Measurements from ENCODE around the gene KIF2C.
A peak's percentile ranks its signal among the peaks of the same experiment; 100 is the strongest.
"Not testable (repeated sequence)": the region's sequence is repeated elsewhere in the genome, so short reads cannot be mapped to it uniquely, and the experiment has no call there.

The KIF2C gene

DNA sequence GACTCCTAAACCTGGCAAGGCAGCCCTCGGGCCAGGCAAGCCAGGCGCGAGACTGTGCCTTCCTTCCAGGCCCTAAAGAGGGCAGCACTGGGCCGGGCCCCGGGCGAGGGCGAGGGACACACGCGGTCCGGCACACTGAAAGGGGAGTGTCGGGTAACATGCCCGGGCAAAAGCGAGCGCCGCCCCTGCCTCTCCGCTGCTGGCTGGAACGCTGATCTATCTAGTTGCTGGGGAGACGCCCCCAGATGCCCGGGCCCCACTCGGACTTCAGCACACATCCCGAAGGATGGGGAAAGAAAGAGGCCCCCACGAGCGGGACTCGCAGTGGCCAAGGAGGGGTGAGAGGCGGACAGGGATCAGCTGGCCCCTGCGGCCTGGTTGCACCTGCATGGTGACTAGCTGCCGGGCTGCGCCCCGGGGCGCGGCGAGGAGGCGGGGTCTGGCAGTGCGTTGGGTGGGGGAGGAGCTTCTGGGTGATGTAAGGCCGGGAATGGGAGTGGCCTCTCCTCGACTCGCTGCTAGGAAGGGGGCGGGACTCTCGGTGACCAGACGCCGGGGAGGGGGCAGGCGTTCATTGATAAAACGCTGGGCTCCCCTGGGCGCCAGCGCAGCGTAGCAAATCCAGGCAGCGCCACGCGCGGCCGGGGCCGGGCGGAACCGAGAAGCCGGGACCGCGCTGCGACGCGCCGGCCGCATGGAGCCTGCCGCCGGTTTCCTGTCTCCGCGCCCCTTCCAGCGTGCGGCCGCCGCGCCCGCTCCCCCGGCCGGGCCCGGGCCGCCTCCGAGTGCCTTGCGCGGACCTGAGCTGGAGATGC, 60.3 kb downstream of the KIF2C start, which contains the start of gene PLK3:
Gene PLK3, plus strand, starts transcription at position 608 of the 815 bp plus-strand sequence. Its CDS starts 87 bp downstream, at position 695.
- peak; percentile 96 for DNase-seq

DNA sequence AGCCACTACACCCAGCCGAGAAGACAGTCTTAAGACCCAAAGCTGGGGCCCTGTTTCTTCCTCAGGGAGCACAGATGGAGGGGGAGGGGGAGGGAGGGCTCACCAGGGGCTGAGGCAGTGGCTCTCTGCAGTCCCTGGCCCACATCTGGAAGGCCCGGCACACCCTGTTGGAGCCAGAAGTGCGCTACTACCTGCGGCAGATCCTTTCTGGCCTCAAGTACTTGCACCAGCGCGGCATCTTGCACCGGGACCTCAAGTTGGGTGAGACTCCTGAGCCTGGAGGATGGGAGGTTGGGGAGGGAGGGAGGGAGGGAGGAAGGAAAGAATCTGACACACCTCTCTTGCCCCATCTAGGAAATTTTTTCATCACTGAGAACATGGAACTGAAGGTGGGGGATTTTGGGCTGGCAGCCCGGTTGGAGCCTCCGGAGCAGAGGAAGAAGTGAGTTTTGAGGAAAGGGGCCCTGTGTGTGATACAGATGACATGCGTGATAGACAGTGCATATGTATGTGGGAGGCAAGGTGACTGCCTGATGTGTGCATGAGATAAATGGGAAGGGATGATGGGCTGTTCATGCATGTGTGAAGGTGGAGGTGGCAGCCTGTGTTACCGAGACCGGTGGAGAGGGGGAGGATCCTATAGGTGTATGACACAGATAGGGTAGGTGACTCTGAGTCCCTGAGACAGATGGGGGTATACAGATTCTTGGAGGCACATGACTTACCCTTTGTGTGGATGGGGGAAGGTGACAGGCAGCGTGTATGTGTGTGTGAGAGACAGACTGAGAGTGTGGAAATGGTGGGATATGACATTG, 62.1 kb downstream of the KIF2C start:
- DNase-seq: no peak

DNA sequence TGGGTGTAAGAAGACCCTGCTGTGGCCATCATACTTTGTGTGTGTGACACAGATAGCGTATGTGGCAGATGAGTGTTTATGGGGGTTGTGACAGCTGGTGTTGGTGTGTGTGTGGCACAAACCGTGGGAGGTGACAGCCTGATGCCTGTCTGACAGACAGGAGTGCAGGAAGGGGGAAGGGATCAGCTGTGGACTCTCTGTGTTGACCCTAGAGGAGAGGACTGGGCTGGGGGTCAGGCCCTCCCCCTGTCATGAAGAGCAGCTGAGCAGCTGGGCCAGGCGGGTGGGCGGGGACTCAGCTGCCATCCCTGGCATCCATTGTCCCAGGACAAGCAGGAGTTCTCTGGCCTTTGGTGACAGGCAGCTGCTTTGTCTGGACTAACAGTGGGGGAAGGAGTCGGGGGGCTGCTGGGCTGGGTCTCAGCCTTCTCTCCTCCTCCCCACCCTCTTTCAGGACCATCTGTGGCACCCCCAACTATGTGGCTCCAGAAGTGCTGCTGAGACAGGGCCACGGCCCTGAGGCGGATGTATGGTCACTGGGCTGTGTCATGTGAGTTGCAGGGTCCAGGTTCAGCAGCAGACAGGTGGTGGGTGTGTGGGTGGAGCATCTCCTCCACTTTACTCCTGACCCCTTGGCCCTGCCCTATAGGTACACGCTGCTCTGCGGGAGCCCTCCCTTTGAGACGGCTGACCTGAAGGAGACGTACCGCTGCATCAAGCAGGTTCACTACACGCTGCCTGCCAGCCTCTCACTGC, 62.8 kb downstream of the KIF2C start:
- DNase-seq: no peak

DNA sequence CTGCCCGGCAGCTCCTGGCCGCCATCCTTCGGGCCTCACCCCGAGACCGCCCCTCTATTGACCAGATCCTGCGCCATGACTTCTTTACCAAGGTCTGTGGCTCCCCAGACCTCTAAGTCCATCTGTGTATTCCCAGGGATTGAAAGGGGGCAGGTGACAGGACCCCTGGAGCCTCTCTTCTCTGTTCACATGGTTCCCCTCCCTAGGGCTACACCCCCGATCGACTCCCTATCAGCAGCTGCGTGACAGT, 63.4 kb downstream of the KIF2C start:
- DNase-seq: no peak

DNA sequence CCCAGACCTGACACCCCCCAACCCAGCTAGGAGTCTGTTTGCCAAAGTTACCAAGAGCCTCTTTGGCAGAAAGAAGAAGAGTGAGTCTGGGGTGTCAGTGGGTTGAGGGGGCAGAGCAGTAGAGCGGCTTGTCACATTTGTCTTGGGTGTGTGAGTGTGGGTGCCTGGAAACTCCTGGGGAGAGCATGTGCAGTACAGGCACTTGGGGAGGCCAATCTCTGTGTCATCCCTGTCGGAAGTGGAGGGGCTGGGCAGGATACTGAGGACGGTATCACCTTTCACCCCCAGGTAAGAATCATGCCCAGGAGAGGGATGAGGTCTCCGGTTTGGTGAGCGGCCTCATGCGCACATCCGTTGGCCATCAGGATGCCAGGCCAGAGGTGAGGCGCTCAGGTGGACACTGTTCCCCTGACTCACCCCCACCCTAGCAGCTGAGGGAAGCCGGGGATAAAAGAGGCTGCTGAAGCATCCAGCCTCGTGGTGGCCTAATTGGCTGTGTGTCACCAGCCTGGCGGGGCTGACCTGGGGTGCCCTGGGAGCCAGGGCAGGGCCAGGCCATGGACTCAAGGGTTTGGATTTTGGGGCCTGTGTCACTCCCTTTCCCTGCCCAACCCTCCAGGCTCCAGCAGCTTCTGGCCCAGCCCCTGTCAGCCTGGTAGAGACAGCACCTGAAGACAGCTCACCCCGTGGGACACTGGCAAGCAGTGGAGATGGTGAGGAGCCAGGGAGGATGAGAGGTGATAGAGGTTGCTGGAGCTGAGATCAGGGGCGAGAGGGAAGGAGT, 63.9 kb downstream of the KIF2C start:
- DNase-seq: no peak

DNA sequence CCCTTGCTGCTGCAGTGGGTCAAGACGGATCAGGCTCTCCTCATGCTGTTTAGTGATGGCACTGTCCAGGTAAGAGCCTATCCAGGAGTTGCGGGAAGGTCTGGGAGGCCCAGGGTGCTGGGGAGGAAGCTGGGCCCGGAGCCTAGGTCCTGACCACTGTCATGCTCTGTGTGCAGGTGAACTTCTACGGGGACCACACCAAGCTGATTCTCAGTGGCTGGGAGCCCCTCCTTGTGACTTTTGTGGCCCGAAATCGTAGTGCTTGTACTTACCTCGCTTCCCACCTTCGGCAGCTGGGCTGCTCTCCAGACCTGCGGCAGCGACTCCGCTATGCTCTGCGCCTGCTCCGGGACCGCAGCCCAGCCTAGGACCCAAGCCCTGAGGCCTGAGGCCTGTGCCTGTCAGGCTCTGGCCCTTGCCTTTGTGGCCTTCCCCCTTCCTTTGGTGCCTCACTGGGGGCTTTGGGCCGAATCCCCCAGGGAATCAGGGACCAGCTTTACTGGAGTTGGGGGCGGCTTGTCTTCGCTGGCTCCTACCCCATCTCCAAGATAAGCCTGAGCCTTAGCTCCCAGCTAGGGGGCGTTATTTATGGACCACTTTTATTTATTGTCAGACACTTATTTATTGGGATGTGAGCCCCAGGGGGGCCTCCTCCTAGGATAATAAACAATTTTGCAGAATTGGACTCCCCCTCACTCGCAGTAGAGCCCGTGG, 65.8 kb downstream of the KIF2C start:
- DNase-seq: no peak

DNA sequence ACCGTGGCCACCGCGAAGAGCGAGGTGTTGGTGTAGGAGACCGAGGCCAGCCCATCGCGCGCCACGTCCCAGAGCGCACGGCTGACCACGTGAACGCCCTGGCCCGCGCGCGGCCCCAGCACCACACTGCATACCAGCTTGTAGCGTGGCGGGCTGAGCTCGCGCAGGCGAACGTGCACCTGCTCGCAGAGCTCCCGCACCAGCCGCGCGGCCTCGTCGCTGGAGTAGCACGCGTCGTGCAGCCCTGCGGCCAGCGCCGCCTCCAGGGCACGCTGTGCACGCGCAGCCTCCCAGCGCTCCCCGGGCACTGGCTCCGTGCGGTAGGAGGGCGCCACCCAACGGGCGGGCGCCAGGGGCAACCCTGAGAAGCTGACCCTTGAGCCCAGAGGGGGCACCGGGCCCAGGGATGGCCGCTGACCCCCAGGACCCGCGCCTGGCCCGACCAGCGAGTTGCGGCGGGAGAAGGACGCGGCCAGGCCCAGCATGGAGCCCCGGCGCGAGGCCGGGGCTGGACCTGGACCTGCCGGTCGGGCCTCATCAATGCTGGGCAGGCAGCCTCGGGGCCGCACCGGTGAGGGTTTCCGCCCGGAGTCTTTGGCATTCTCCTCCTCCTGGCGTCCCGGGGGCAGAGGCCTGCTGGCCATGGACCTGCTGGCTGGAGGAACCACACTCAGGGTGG, 66.5 kb downstream of the KIF2C start:
- no peak for DNase-seq

DNA sequence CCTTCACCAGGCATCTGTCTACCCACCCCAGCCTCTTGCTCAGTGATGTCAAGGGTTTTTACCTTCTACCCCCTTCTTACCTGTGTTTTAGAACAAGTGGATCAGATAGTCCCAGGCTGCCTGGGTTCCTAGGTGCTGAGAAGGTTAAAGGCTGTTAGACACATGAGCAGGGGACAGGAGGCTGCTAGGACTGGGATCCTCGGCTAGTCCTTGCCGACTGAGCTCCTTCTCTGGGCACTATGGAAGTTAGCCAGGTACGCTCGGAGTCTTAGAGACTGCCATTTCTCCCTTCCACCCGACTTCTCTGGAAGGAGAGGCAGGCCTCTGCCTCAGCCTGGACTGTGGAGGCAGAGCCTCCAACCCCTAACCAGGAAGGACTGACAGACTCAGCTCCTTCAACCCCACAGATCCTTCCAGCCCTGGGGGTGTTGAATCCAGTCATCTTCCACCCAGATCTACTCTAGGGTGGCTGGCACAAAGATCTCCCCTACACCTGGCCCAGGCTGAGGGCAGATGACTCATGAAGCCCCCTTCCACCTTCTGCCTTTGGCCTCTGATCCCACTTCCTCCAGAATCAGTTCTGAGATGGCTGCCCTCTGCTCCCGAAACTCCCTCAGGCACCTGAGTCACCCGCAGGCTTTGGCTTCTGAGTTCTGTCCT, 67.2 kb downstream of the KIF2C start, which contains the start of gene DYNLT4:
Gene DYNLT4, minus strand, starts transcription at position 648 of the 660 bp plus-strand sequence. CDS start 683 bp downstream, outside the sequence.
- DNase-seq: no peak

DNA sequence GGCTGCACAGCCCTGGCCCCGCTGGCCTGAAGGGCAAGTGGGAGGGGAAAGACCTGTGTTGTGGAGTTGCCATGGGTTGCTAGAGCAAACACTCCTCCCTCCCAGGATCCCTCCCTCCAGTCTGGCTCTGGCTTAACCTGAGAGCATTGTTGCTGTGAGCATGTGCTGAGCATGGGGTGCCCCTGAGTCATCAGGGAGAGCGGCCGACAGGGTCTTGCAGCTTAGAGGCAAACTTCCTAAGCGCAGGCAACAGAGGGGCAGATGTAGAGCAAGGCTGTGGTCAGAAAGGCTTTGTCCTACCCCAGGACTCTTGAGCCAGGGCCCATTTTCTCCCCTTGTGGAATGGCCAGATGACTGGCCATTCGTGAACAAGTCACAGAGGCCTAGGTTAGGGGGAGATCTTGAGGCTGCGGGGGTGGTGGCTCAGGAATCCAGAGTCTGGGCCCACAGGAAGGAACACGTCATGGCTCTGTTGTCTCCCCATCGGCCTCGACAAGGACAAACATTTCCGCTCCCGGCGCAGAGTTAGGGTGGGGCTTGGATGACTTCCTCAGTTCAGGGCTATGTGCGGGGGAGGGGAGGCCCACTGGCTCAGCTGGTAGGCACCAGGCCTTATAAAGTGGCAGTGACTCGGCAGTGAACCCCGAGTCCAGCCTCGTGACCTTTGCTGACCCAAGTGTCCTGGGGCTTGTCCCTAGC, 67.9 kb downstream of the KIF2C start:
- no peak for DNase-seq

DNA sequence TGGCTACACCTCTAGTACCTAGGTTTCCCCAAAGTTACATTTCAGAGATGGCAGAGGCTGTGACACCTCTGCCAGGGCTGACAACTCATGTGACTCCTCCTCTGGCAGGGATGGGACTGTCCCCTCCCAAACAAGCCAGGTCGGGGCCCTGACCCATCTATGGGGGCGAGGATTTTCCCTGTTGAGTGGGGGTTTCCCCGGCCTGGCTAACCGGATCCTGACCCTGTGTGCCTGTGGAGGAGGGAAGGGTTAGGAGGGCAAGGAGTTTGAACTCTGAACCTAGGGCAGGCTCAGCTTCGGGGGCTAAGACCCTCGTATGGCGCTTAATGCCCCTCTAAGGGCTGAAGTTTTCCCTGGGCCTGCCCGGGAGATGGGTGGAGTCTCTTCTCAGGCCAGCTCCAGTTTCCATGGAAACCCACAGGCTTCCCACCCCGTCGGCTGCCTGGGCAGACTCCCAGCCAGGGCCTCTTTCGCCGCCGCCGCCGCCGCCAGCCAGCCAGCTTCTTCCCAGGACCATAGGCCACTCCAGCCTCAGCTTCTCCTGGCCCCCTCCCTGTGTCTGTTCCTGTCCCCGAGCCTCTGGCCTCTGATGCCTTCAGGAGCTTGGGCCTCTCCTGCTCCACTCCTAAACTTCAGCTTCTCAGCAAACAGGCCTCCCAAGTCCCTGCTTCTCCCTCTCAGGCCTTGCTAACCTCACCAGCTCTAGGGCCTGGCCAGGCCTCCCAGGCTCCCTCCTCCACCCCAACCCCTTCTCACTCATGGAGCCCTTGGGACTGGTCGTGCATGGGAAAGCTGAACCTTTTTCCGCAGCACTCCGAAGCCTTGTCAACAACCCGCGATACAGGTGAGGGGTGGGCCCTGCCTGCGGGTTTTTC, 68.7 kb downstream of the KIF2C start, which contains the start of gene BTBD19:
Gene BTBD19, plus strand, starts transcription at position 461 of the 875 bp plus-strand sequence. Its CDS starts 298 bp downstream, at position 759.
- DNase-seq: no peak

DNA sequence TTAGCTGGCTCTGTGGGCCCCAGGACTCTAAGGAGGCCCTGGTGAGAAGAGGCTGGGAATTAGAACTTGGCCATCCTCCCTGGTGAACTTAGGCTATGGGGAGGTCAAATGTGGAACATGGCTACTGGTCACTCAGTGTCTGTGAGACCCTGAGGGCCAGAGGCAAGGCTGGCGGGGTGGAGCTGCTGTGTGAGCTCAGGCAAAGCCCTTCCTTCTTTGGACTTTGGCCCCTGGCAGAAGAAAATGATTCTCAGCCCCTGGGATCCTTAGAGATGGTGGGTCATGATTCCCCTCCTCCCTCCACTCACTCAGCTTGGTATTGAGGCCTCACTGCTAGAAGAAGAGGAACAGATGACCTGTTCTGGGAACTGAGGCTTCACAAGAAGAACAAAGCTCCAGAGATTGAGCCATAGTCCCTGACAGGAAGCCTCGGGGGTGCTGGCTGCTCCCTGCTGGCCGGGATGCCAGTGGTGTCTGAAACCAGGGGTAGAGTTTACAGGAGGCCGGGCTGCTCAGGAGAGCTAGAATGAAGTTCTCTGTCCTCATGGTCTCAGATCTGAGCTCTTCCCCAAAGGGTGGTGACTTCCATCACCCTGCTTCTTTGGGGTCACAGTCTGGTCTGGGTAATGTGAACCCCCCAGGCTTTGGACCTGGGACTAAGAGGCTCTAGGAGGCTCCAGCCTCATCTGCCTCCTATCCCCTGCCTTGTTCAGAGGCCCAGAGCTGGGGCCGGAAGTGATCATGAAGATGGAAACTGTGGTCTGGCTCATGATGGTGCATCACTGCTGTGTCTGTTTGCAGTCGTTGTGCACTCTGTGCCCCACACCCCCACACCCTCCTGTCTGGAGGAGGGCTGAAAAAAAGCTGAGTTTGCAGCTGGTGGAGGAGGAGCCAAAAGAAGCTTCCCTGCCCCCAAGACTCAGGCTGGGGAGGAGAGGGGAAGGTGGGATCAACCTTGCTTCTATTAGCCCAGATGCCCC, 69.6 kb downstream of the KIF2C start:
- no peak for DNase-seq

DNA sequence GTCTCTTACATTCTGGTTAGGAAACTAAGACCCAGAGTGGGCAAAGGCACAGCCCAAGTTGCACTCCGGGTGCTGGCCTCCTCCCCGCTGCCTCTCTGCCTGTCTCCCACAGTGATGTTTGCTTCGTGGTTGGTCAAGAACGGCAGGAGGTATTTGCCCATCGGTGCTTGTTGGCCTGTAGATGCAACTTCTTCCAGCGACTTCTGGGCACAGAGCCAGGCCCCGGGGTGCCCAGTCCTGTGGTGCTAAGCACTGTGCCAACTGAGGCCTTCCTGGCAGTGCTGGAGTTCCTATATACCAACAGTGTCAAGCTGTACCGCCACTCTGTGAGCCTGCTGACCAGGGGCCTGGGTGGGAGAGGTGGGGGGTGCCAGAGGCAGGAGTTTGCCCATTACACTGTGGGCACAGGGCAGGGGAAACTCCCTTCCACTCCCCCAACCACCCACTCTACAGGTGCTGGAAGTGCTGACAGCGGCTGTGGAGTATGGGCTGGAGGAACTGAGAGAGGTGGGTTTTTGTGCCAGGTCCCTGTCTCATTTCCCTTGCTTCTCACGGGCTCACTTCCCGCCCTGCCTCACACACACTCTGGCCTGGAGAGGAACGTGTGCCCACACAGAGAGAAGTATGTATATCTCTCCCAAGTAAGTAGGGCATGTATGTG, 70.6 kb downstream of the KIF2C start:
- DNase-seq: peak; percentile 43

DNA sequence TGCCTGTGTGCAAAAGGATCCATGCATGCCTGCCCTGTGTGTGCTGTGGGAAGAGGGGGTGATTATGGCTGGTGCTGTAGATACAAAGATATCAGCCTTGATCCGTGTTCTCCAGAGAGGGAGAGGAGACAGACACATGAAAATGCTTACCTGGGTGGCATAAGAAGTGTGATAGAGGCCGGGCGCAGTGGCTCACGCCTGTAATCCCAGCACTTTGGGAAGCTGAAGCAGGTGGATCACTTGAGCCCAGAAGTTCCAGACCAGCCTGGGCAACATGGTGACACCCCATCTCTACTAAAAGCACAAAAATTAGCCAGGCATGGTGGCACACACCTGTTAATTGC, 71.1 kb downstream of the KIF2C start:
- not testable (repeated sequence) for DNase-seq

DNA sequence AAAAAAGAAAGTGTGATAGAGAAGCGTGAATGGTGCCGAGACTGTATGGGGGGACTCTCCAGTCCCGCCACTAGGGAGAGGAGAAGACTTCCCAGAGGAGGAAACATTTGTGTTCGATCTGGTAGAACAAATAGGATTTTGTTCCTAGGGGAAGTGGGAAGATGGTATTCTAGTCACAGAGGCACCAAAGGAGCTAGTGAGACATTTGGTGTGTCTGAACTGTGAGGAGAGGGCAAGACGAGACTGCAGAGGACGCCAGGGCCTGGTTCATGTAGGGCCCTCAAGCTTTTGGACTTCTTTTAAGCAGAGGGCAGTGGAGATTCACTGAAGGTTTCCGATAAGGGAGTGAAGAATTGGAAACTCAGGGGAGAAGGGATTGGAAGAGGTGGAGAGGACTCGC, 71.6 kb downstream of the KIF2C start:
- DNase-seq: no peak

DNA sequence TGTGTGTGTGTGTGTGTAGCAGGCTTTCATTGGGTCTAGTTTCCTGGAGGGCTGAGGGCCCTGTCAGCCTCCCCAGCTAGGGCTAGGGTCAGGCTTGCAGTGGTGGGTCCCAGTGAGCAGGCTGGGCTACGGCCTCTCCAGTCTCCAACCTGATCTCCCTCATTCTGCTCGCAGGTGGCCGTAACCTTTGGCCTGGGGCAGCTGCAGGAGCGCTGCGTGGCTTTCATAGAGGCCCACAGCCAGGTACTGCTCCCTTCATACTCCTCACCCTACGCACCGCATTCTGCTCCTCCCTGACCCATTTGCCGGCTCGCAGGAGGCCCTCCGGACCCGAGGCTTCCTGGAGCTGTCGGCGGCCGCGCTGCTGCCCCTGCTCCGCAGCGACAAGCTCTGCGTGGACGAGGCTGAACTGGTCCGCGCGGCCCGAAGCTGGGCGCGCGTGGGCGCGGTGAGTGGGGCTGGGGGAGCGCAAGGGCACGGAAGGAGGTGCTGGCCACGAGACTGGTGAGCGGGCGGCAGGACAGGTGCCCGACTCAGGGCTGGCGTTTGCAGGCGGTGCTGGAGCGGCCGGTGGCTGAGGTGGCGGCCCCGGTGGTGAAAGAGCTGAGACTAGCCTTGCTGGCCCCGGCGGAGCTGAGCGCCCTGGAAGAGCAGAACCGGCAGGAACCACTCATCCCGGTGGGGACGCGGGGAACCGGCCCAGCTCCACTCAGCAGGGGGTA, 73.3 kb downstream of the KIF2C start:
- no peak for DNase-seq

DNA sequence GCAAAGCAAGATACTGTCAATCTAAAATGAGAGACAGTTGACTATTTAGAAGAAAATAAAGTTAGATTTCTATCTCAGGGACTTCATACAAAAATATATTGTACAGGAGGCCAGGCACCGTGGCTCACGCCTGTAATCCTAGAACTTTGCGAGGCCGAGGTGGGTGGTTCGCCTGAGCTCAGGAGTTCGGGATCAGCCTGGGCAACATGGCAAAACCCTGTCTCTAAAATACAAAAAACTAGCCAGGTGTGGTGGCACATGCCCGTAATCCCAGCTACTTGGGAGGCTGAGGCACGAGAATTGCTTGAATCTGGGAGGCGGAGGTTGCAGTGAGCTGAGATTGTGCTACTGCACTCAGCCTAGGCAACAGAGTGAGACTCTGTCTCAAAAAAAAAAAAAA, 76.3 kb downstream of the KIF2C start:
- not testable (repeated sequence) for DNase-seq

DNA sequence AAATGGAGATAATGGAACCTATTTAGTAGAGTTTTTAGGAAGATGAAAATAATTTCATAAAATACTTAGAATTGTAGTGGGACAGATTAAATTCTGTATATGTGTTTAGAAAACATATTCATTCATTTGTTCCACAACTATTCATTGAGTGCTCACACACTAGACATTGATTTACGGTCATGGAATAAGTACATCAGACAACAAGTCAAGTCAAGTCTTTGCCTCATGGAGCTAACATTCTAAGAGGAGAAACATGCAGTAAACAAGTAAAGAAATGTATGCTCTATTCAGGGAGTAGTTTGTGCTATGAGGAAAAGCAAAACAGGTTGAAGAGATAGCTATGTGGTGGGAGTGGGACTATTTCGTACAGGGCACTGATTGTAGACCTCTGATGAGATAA, 77.7 kb downstream of the KIF2C start:
- no peak for DNase-seq

Measured in DMS79 treated with DMSO at 0.1 percent for 48 hours (cell line).